ENCODE results near the gene ELOVL1.
"Not testable (repeated sequence)": the region's sequence is repeated elsewhere in the genome, so short reads cannot be mapped to it uniquely, and the experiment has no call there.

Gene ELOVL1

GRCh38 chr1:43367904-43368645 lies at the start of gene ELOVL1:
Gene ELOVL1 (minus strand): TSS chr1:43368011. CDS start chr1:43365609, 2,402 bp downstream.
- Histone ChIP-seq H3K9me3 (ENCODE audit: low read length) (no peaks in the 10 kb centered on the region), H3K9ac (ENCODE audit: low read length) (peak within 1 kb of the TSS; percentile 80), H3K4me3 (ENCODE audit: low read depth in 1 of 2, low read length in 2 of 2) (peak within 1 kb of the TSS; percentile 79 to 81), H3K27ac (ENCODE audit: low read depth, low read length) (peak within 1 kb of the TSS; percentile 89), H3K36me3 (ENCODE audit: insufficient read depth, low read length) (peaks cover 24% of the 10 kb centered on the region), H3K4me1 (ENCODE audit: insufficient read depth, low read length) (peaks cover 11% of the 10 kb centered on the region), H3K27me3 (ENCODE audit: control insufficient read depth in 1 of 2, insufficient read depth in 2 of 2, low read length in 2 of 2) (no peaks in the 10 kb centered on the region)

GRCh38 chr1:43415901-43416300 lies 48.1 kb upstream of the ELOVL1 start:
- Histone ChIP-seq H3K4me3 (ENCODE audit: low read depth in 1 of 2, low read length in 2 of 2) (no peak overlapping the region), H3K36me3 (ENCODE audit: insufficient read depth, low read length) (peaks cover 72% of the 10 kb centered on the region), H3K27me3 (ENCODE audit: control insufficient read depth in 1 of 2, insufficient read depth in 2 of 2, low read length in 2 of 2) (no peaks in the 10 kb centered on the region), H3K27ac (ENCODE audit: low read depth, low read length) (no peak overlapping the region), H3K9ac (ENCODE audit: low read length) (no peak overlapping the region), H3K9me3 (ENCODE audit: low read length) (no peaks in the 10 kb centered on the region), H3K4me1 (ENCODE audit: insufficient read depth, low read length) (no peaks in the 10 kb centered on the region)

- H3K9me3 ChIP-seq (ENCODE audit: low read length): no peaks in the 10 kb centered on the region
- no peak overlapping the region for H3K4me3 ChIP-seq (ENCODE audit: low read depth in 1 of 2, low read length in 2 of 2)
- H3K27me3 ChIP-seq (ENCODE audit: control insufficient read depth in 1 of 2, insufficient read depth in 2 of 2, low read length in 2 of 2): no peaks in the 10 kb centered on the region
- H3K36me3 ChIP-seq (ENCODE audit: insufficient read depth, low read length): peaks cover 64% of the 10 kb centered on the region
- H3K4me1 ChIP-seq (ENCODE audit: insufficient read depth, low read length): no peaks in the 10 kb centered on the region
- H3K27ac ChIP-seq (ENCODE audit: low read depth, low read length): no peak overlapping the region
- no peak overlapping the region for H3K9ac ChIP-seq (ENCODE audit: low read length)
Measured at GRCh38 chr1:43414634-43415223, 46.9 kb upstream of the ELOVL1 start.

- not testable (repeated sequence) for H3K9me3 ChIP-seq (ENCODE audit: low read length); H3K27me3 ChIP-seq (ENCODE audit: control insufficient read depth in 1 of 2, insufficient read depth in 2 of 2, low read length in 2 of 2); H3K9ac ChIP-seq (ENCODE audit: low read length); H3K4me3 ChIP-seq (ENCODE audit: low read depth in 1 of 2, low read length in 2 of 2); H3K4me1 ChIP-seq (ENCODE audit: insufficient read depth, low read length); H3K27ac ChIP-seq (ENCODE audit: low read depth, low read length)
- H3K36me3 ChIP-seq (ENCODE audit: insufficient read depth, low read length): peaks cover 63% of the 10 kb centered on the region
Measured at GRCh38 chr1:43413426-43413825, 45.6 kb upstream of the ELOVL1 start.

GRCh38 chr1:43410571-43410970 lies 42.8 kb upstream of the ELOVL1 start:
- peaks cover 59% of the 10 kb centered on the region for H3K36me3 ChIP-seq (ENCODE audit: insufficient read depth, low read length)
- H3K4me1 ChIP-seq (ENCODE audit: insufficient read depth, low read length): no peaks in the 10 kb centered on the region
- H3K9me3 ChIP-seq (ENCODE audit: low read length): no peaks in the 10 kb centered on the region
- no peak overlapping the region for H3K27ac ChIP-seq (ENCODE audit: low read depth, low read length)
- H3K4me3 ChIP-seq (ENCODE audit: low read depth in 1 of 2, low read length in 2 of 2): no peak overlapping the region
- H3K9ac ChIP-seq (ENCODE audit: low read length): no peak overlapping the region
- H3K27me3 ChIP-seq (ENCODE audit: control insufficient read depth in 1 of 2, insufficient read depth in 2 of 2, low read length in 2 of 2): no peaks in the 10 kb centered on the region

- Histone ChIP-seq H3K27me3 (ENCODE audit: control insufficient read depth in 1 of 2, insufficient read depth in 2 of 2, low read length in 2 of 2) (no peaks in the 10 kb centered on the region), H3K4me1 (ENCODE audit: insufficient read depth, low read length) (no peaks in the 10 kb centered on the region), H3K9ac (ENCODE audit: low read length) (no peak overlapping the region), H3K36me3 (ENCODE audit: insufficient read depth, low read length) (peaks cover 69% of the 10 kb centered on the region), H3K4me3 (ENCODE audit: low read depth in 1 of 2, low read length in 2 of 2) (no peak overlapping the region), H3K27ac (ENCODE audit: low read depth, low read length) (no peak overlapping the region), H3K9me3 (ENCODE audit: low read length) (no peaks in the 10 kb centered on the region)
Measured at GRCh38 chr1:43405876-43406234, 38.0 kb upstream of the ELOVL1 start.

GRCh38 chr1:43405219-43405875 lies 37.5 kb upstream of the ELOVL1 start:
- Histone ChIP-seq H3K36me3 (ENCODE audit: insufficient read depth, low read length) (peaks cover 69% of the 10 kb centered on the region), H3K27me3 (ENCODE audit: control insufficient read depth in 1 of 2, insufficient read depth in 2 of 2, low read length in 2 of 2) (no peaks in the 10 kb centered on the region), H3K4me1 (ENCODE audit: insufficient read depth, low read length) (no peaks in the 10 kb centered on the region), H3K27ac (ENCODE audit: low read depth, low read length) (no peak overlapping the region), H3K4me3 (ENCODE audit: low read depth in 1 of 2, low read length in 2 of 2) (no peak overlapping the region), H3K9me3 (ENCODE audit: low read length) (no peaks in the 10 kb centered on the region), H3K9ac (ENCODE audit: low read length) (no peak overlapping the region)

GRCh38 chr1:43404353-43404752 lies 36.5 kb upstream of the ELOVL1 start:
- H3K9ac ChIP-seq (ENCODE audit: low read length): no peak overlapping the region
- H3K27ac ChIP-seq (ENCODE audit: low read depth, low read length): no peak overlapping the region
- H3K4me1 ChIP-seq (ENCODE audit: insufficient read depth, low read length): no peaks in the 10 kb centered on the region
- no peak overlapping the region for H3K4me3 ChIP-seq (ENCODE audit: low read depth in 1 of 2, low read length in 2 of 2)
- peaks cover 65% of the 10 kb centered on the region for H3K36me3 ChIP-seq (ENCODE audit: insufficient read depth, low read length)
- no peaks in the 10 kb centered on the region for H3K9me3 ChIP-seq (ENCODE audit: low read length)
- no peaks in the 10 kb centered on the region for H3K27me3 ChIP-seq (ENCODE audit: control insufficient read depth in 1 of 2, insufficient read depth in 2 of 2, low read length in 2 of 2)

- Histone ChIP-seq H3K4me3 (ENCODE audit: low read depth in 1 of 2, low read length in 2 of 2) (no peak overlapping the region), H3K9me3 (ENCODE audit: low read length) (no peaks in the 10 kb centered on the region), H3K9ac (ENCODE audit: low read length) (no peak overlapping the region), H3K27ac (ENCODE audit: low read depth, low read length) (no peak overlapping the region), H3K4me1 (ENCODE audit: insufficient read depth, low read length) (no peaks in the 10 kb centered on the region), H3K27me3 (ENCODE audit: control insufficient read depth in 1 of 2, insufficient read depth in 2 of 2, low read length in 2 of 2) (no peaks in the 10 kb centered on the region), H3K36me3 (ENCODE audit: insufficient read depth, low read length) (peaks cover 49% of the 10 kb centered on the region)
Measured at GRCh38 chr1:43402089-43402865, 34.5 kb upstream of the ELOVL1 start.

- not testable (repeated sequence) for H3K9ac ChIP-seq (ENCODE audit: low read length); H3K27ac ChIP-seq (ENCODE audit: low read depth, low read length); H3K4me3 ChIP-seq (ENCODE audit: low read depth in 1 of 2, low read length in 2 of 2); H3K4me1 ChIP-seq (ENCODE audit: insufficient read depth, low read length); H3K9me3 ChIP-seq (ENCODE audit: low read length); H3K27me3 ChIP-seq (ENCODE audit: control insufficient read depth in 1 of 2, insufficient read depth in 2 of 2, low read length in 2 of 2)
- H3K36me3 ChIP-seq (ENCODE audit: insufficient read depth, low read length): peaks cover 35% of the 10 kb centered on the region
Measured at GRCh38 chr1:43400441-43400840, 32.6 kb upstream of the ELOVL1 start.

- Histone ChIP-seq H3K36me3 (ENCODE audit: insufficient read depth, low read length) (peaks cover 23% of the 10 kb centered on the region), H3K27me3 (ENCODE audit: control insufficient read depth in 1 of 2, insufficient read depth in 2 of 2, low read length in 2 of 2) (no peaks in the 10 kb centered on the region), H3K4me3 (ENCODE audit: low read depth in 1 of 2, low read length in 2 of 2) (no peak overlapping the region), H3K9ac (ENCODE audit: low read length) (no peak overlapping the region), H3K9me3 (ENCODE audit: low read length) (no peaks in the 10 kb centered on the region), H3K27ac (ENCODE audit: low read depth, low read length) (no peak overlapping the region), H3K4me1 (ENCODE audit: insufficient read depth, low read length) (no peaks in the 10 kb centered on the region)
Measured at GRCh38 chr1:43398227-43398626, 30.4 kb upstream of the ELOVL1 start.

All from muscle layer of colon (tissue), 2 donors.